Testis (tissue), 2 donors: ENCODE data around the gene SHC3.

Experiments used
- POLR2A ChIP-seq: fragments of 450-650 bp; IDR thresholded peaks from one replicate; pipeline ENCODE4 v1.6.1; 2017; ENCODE audit warnings: antibody characterized with exemption, mild to moderate bottlenecking, moderate library complexity
- TF ChIP-seq, protein P1 (sequence below), 3 experiments: fragments of 450-650 bp in 2 of 3; fragments of 200-600 bp in 1 of 3; sonication (generic) in 1 of 3; IDR thresholded peaks; one replicate each; pipeline ENCODE4 v1.5.1; 2016 to 2019; ENCODE audit warnings: antibody characterized with exemption in 3 of 3, mild to moderate bottlenecking in 2 of 3, moderate library complexity in 1 of 3

DNA sequence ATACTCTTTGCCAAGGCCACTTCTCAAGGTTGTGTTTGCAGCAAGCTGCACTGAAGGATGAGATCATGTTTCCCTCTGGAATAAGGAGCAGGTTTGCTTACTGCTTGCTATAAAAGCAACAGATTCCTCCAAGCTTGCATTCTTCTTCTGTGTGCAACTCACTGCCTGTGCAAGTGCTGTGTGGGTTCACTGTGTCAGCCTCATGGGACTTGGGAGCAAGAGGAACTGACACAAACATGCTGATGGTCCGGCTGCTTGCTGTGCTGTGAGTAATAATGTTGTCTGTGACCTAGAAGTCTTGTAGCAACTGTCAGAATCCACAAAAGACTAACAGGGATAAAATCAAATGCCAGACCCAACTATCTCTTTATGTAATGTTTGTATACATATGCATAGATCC is 33.6 kb upstream of the SHC3 start:
- TF ChIP-seq, protein P1, sequence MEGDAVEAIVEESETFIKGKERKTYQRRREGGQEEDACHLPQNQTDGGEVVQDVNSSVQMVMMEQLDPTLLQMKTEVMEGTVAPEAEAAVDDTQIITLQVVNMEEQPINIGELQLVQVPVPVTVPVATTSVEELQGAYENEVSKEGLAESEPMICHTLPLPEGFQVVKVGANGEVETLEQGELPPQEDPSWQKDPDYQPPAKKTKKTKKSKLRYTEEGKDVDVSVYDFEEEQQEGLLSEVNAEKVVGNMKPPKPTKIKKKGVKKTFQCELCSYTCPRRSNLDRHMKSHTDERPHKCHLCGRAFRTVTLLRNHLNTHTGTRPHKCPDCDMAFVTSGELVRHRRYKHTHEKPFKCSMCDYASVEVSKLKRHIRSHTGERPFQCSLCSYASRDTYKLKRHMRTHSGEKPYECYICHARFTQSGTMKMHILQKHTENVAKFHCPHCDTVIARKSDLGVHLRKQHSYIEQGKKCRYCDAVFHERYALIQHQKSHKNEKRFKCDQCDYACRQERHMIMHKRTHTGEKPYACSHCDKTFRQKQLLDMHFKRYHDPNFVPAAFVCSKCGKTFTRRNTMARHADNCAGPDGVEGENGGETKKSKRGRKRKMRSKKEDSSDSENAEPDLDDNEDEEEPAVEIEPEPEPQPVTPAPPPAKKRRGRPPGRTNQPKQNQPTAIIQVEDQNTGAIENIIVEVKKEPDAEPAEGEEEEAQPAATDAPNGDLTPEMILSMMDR (IDR thresholded peaks at IDR 0.05), result no peak
- no peak for TF ChIP-seq POLR2A
